Mesothelial cell of epicardium (in vitro differentiated cells): Measurements from ENCODE around the gene SDCCAG8. TPM values are rescaled to one million over a fixed set of nuclear protein-coding genes. Genes with fewer than 3 reads are reported as not detected.

Experiments
- DNase-seq, 2 experiments: peaks; one replicate each; pipeline ENCODE4 v3.0.0; 2021; ENCODE audit warnings: low spot score in 2 of 2; ENCODE audit not compliant: unreplicated experiment in 2 of 2
- H3K27ac Mint-ChIP-seq: 2 replicates; pipeline ENCODE4 v1.8.0; 2021; ENCODE audit warnings: mixed read lengths
- H3K27me3 Mint-ChIP-seq: 2 replicates; pipeline ENCODE4 v1.8.0; 2021; ENCODE audit warnings: low read depth, mixed read lengths
- H3K36me3 Mint-ChIP-seq: 2 replicates; pipeline ENCODE4 v1.8.0; 2021; ENCODE audit warnings: mixed read lengths
- H3K4me1 Mint-ChIP-seq: 2 replicates; pipeline ENCODE4 v1.8.0; 2021; ENCODE audit warnings: mixed read lengths
- H3K4me3 Mint-ChIP-seq: 2 replicates; pipeline ENCODE4 v1.8.0; 2021; ENCODE audit warnings: mild to moderate bottlenecking, moderate library complexity, mixed read lengths
- H3K9me3 Mint-ChIP-seq: 2 replicates; pipeline ENCODE4 v1.8.0; 2021; ENCODE audit warnings: mixed read lengths
- total RNA-seq: library from RNA; stranded (reverse); gene quantifications from 3 replicates; pipeline ENCODE4 v1.2.1, GENCODE V29; 2021
- TF ChIP-seq, protein P1 (sequence below): fragments of 200-600 bp; sonication (generic); IDR thresholded peaks from one replicate; pipeline ENCODE4 v1.5.0; 2021; ENCODE audit warnings: antibody characterized with exemption; ENCODE audit not compliant: unreplicated experiment

Gene SDCCAG8
- total RNA-seq, 1 donor from 2014 or later, result 37.3 TPM

DNA sequence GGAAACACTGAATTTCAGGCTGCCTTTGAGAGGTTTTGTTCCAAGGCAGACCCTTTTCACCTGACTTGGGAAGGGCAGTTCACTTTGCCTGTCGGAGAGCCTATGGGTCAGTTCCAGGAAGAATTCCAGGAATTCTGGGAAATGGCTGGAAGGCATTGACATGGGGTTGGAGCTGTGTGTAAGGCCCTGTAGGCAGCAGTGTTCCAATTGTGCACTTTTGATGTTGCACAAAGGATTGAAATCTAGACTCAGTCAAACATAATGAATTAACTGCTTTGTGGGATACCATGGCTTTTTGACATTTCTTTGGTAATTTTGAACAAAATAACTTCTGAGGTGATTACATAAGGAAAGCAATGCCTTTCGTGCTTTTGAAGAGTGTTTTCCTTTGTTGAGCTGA, 184.6 kb downstream of the SDCCAG8 start:
- Mint-ChIP-seq H3K4me1 (peaks cover 19% of the 10 kb centered on the region), H3K36me3 (peaks cover 2% of the 10 kb centered on the region), H3K4me3 (no peak overlapping the region), H3K27me3 (no peaks in the 10 kb centered on the region), H3K27ac (no peak overlapping the region), H3K9me3 (no peaks in the 10 kb centered on the region)
- DNase-seq, result no peak
- TF ChIP-seq, protein P1, sequence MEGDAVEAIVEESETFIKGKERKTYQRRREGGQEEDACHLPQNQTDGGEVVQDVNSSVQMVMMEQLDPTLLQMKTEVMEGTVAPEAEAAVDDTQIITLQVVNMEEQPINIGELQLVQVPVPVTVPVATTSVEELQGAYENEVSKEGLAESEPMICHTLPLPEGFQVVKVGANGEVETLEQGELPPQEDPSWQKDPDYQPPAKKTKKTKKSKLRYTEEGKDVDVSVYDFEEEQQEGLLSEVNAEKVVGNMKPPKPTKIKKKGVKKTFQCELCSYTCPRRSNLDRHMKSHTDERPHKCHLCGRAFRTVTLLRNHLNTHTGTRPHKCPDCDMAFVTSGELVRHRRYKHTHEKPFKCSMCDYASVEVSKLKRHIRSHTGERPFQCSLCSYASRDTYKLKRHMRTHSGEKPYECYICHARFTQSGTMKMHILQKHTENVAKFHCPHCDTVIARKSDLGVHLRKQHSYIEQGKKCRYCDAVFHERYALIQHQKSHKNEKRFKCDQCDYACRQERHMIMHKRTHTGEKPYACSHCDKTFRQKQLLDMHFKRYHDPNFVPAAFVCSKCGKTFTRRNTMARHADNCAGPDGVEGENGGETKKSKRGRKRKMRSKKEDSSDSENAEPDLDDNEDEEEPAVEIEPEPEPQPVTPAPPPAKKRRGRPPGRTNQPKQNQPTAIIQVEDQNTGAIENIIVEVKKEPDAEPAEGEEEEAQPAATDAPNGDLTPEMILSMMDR, result no peak

DNA sequence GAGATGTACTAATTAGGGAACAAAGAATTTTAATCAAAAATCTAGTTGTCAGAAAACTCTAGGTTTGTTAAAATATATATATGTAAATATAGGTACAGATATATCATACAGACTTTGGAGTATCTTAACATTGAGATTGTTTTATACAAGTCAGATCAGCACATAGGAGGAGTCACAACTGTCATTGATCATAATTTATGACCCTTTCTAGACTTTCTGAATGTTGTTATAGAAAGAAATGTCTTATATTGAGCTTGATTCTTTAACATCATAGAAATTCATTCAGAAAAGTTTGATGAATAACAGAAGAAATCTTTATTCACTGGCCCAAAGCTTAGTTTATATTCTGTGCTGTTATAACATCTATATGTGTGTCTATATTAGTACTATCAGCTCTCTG, 185.8 kb downstream of the SDCCAG8 start:
- Mint-ChIP-seq H3K27me3 (no peaks in the 10 kb centered on the region), H3K27ac (no peak overlapping the region), H3K9me3 (no peaks in the 10 kb centered on the region), H3K4me1 (peaks cover 19% of the 10 kb centered on the region), H3K4me3 (no peak overlapping the region), H3K36me3 (peaks cover 5% of the 10 kb centered on the region)
- TF ChIP-seq, protein P1, result no peak
- DNase-seq, result no peak

DNA sequence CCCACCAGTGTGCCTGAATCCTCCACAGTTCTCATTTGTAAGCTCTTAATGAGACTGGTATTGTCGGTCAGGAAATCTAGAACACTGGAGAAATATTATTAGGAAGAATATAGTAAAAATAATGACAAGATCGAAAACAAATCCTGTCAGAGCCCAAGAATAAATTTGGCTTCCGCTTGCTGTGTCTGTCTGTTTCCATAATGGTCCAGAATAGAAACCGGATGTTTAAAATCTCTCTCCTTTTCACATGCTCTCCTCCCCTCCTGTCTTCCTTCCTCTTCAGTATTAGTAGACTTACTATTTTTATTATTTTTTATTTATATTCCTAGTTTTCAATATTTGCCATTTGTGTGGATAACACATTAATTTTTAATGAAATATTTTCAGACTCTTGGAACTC, 187.7 kb downstream of the SDCCAG8 start:
- TF ChIP-seq, protein P1, result no peak
- Mint-ChIP-seq H3K27ac (no peak overlapping the region), H3K4me1 (peaks cover 13% of the 10 kb centered on the region), H3K27me3 (no peaks in the 10 kb centered on the region), H3K4me3 (no peak overlapping the region), H3K36me3 (peaks cover 5% of the 10 kb centered on the region), H3K9me3 (no peaks in the 10 kb centered on the region)
- no peak for DNase-seq

DNA sequence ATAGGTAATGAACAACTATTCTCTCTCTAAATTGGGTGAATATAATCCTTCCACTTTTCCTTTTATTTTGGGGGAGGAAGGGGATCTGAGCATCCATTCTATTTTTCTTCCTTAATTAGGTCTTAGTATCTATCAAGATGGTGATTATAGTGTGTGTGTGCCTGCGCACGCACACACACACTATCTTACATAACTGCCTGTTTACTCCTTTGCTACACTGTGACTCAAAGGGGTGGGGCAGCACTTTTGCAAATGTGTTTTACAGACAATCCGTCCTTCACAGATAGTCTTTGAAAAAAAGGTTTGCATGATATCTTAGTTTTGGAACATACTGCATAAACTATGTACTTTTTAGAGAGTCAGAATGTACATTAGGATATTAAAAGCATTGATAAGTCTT, 191.5 kb downstream of the SDCCAG8 start:
- no peak overlapping the region for H3K4me3 Mint-ChIP-seq
- no peak overlapping the region for H3K27ac Mint-ChIP-seq
- peaks cover 3% of the 10 kb centered on the region for H3K9me3 Mint-ChIP-seq
- no peak for DNase-seq
- H3K36me3 Mint-ChIP-seq, result peaks cover 15% of the 10 kb centered on the region
- TF ChIP-seq, protein P1, result no peak
- H3K27me3 Mint-ChIP-seq, result no peaks in the 10 kb centered on the region
- H3K4me1 Mint-ChIP-seq, result no peaks in the 10 kb centered on the region

DNA sequence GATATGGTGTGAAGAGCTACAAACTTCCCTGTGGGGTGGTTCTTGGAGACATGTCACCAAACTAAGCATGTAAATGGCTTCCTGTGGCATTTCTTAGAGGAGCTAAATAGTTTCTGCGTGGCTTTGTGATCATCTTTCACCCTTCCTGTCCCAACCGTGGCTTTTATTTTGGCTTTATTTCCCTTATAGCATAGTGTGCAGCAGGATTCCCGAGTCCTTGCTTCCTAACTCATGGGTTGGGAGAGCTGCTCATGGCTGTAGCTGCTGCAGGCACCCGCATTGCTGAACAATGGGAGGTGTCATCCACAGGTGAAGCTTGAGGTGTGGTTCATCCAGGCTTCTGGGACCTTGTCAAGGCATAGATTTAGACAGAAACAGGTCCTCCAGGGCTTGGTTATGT, 192.0 kb downstream of the SDCCAG8 start:
- Mint-ChIP-seq H3K4me1 (no peaks in the 10 kb centered on the region), H3K27ac (no peak overlapping the region)

More for the DNA sequence above, 192.0 kb downstream of the SDCCAG8 start:
- TF ChIP-seq, protein P1, result no peak
- Mint-ChIP-seq H3K9me3 (peaks cover 3% of the 10 kb centered on the region), H3K4me3 (no peak overlapping the region), H3K36me3 (peaks cover 15% of the 10 kb centered on the region), H3K27me3 (no peaks in the 10 kb centered on the region)
- no peak for DNase-seq
